HCT116 (cell line): ENCODE results near the gene CYP46A1. TPM values are rescaled to one million over a fixed set of nuclear protein-coding genes. Genes with fewer than 3 reads are reported as not detected.

Experiments
- ATAC-seq: fragments of 200-7000 bp; cut with Tn5 transposase; 2 replicates; pipeline ENCODE4 v1.9.1; 2020; ENCODE audit warnings: mild to moderate bottlenecking, moderate library complexity
- BruUV-seq: library from RNA; stranded (reverse); fragments of 400-500 nt; replicated peaks from 2 replicates; lab custom pipeline; 2021; lab: Mats Ljungman, UMichigan
- CTCF ChIA-PET: fragments of 300-600 bp; sonication (Branson Sonifier 250); formaldehyde crosslinking; loops from one replicate; lab custom pipeline; 2021; ENCODE audit warnings: antibody characterized with exemption; lab: Charles Lee
- POLR2A ChIA-PET: fragments of 300-600, 350-600 bp; sonication (Branson Sonifier 250); formaldehyde crosslinking; loops from one replicate; lab custom pipeline; 2021; ENCODE audit warnings: antibody characterized with exemption; lab: Charles Lee
- RAD21 ChIA-PET, 2 experiments: fragments of 300-600 bp; sonication (Branson Sonifier 250); formaldehyde crosslinking; loops; one replicate each; lab custom pipeline; 2023; ENCODE audit warnings: low total read pairs in 2 of 2; ENCODE audit not compliant: uncharacterized antibody in 2 of 2, unreplicated experiment in 2 of 2, low non-redundant PET in 1 of 2; lab: Charles Lee
- DNase-seq: peaks from one replicate; pipeline ENCODE4 v3.0.0-alpha.2; 2010; ENCODE audit warnings: low read depth, low spot score
- H2AFZ ChIP-seq: fragments of 200-600 bp; shearing (Covaris generic), sonication (generic); 2 replicates; pipeline ENCODE4 v1.6.1; 2017; ENCODE audit warnings: low read depth, mixed run types, mixed read lengths, antibody characterized with exemption, low read length; ENCODE audit not compliant: poor library complexity, severe bottlenecking
- H3K27ac ChIP-seq: 2 replicates; pipeline ENCODE4 v1.5.1; 2012; ENCODE audit warnings: low read depth, low read length
- H3K27me3 ChIP-seq: fragments of 200-600 bp; sonication (generic); 2 replicates; pipeline ENCODE4 v1.6.1; 2016; ENCODE audit warnings: mixed run types, low read length, mixed read lengths; ENCODE audit not compliant: insufficient read depth
- H3K36me3 ChIP-seq, 2 experiments: fragments of 200-500 bp in 1 of 2; fragments of 200-600 bp in 1 of 2; sonication (Bioruptor generic) in 1 of 2; sonication (generic) in 1 of 2; 2 replicates each; pipeline versions ENCODE4 v1.5.1 to v1.6.1; 2014 to 2016; ENCODE audit warnings: low read length in 2 of 2, inconsistent platforms in 1 of 2, mixed read lengths in 1 of 2, mixed run types in 1 of 2; ENCODE audit not compliant: insufficient read depth in 2 of 2, control insufficient read depth in 1 of 2
- H3K4me1 ChIP-seq, 2 experiments: fragments of 200-600 bp in 1 of 2; sonication (generic) in 1 of 2; 2 replicates each; pipeline versions ENCODE4 v1.5.1 to v1.6.1; 2012 to 2017; ENCODE audit warnings: low read length in 2 of 2, inconsistent platforms in 1 of 2, mild to moderate bottlenecking in 1 of 2, mixed read lengths in 1 of 2, mixed run types in 1 of 2, moderate library complexity in 1 of 2; ENCODE audit not compliant: insufficient read depth in 2 of 2, control insufficient read depth in 1 of 2
- H3K4me2 ChIP-seq: fragments of 200-600 bp; sonication (generic); 2 replicates; pipeline ENCODE4 v1.6.1; 2017; ENCODE audit warnings: mixed run types, low read length, mixed read lengths
- H3K4me3 ChIP-seq, 2 experiments: fragments of 200-600 bp in 1 of 2; sonication (generic) in 1 of 2; replicated peaks in 1 of 2; 2 replicates each; pipeline ENCODE4 v1.5.1; 2011 to 2016; ENCODE audit warnings: low read length in 2 of 2, control low read depth in 1 of 2, low read depth in 1 of 2, mild to moderate bottlenecking in 1 of 2, mixed read lengths in 1 of 2, mixed run types in 1 of 2
- H3K79me2 ChIP-seq: fragments of 200-600 bp; sonication (generic); 2 replicates; pipeline ENCODE4 v1.6.1; 2017; ENCODE audit warnings: mild to moderate bottlenecking, mixed run types, low read length, moderate library complexity, mixed read lengths; ENCODE audit not compliant: insufficient read depth
- H3K9ac ChIP-seq: fragments of 200-600 bp; sonication (generic); 2 replicates; pipeline ENCODE4 v1.6.1; 2016; ENCODE audit warnings: low read length, mixed read lengths
- H3K9me2 ChIP-seq: fragments of 200-600 bp; sonication (generic), shearing (Covaris generic); 2 replicates; pipeline ENCODE4 v1.6.1; 2017; ENCODE audit warnings: mixed run types, mild to moderate bottlenecking, moderate library complexity; ENCODE audit not compliant: insufficient read depth
- H3K9me3 ChIP-seq, 2 experiments: fragments of 200-500 bp in 1 of 2; fragments of 200-600 bp in 1 of 2; sonication (Bioruptor generic) in 1 of 2; sonication (generic) in 1 of 2; 2 replicates each; pipeline ENCODE4 v1.6.1; 2014 to 2017; ENCODE audit warnings: low read length in 2 of 2, mixed read lengths in 2 of 2, inconsistent platforms in 1 of 2, low read depth in 1 of 2, mild to moderate bottlenecking in 1 of 2, mixed run types in 1 of 2, moderate library complexity in 1 of 2; ENCODE audit not compliant: control insufficient read depth in 1 of 2, insufficient read depth in 1 of 2
- H4K20me1 ChIP-seq: fragments of 200-600 bp; sonication (generic), shearing (Covaris generic); 2 replicates; pipeline ENCODE4 v1.6.1; 2017; ENCODE audit warnings: mixed run types, mild to moderate bottlenecking, moderate library complexity; ENCODE audit not compliant: insufficient read depth
- CEBPB ChIP-seq: IDR thresholded peaks from 2 replicates; pipeline ENCODE4 v1.6.1; 2012; ENCODE audit warnings: low read depth
- EZH2phosphoT487 ChIP-seq: fragments of 200-600 bp; IDR thresholded peaks from 2 replicates; pipeline ENCODE4 v1.6.1; 2018; ENCODE audit warnings: antibody characterized with exemption, borderline replicate concordance
- FOSL1 ChIP-seq: IDR thresholded peaks from 2 replicates; pipeline ENCODE4 v1.6.1; 2012; ENCODE audit warnings: low read depth
- SRF ChIP-seq: IDR thresholded peaks from 2 replicates; pipeline ENCODE4 v1.6.1; 2012; ENCODE audit warnings: low read depth
- ZBTB33 ChIP-seq: IDR thresholded peaks from 2 replicates; pipeline ENCODE4 v1.6.1; 2011; ENCODE audit warnings: mild to moderate bottlenecking, low read length, moderate library complexity; ENCODE audit not compliant: insufficient replicate concordance; ENCODE audit errors: extremely low read depth
- intact Hi-C: fragments of 100-400 bp; cut with micrococcal nuclease; formaldehyde crosslinking; loops from 2 replicates; pipeline ENCODE4 v1.10.0; 2022
- total RNA-seq: library from RNA; stranded (reverse); gene quantifications from one replicate; pipeline ENCODE4 v1.2.1, GENCODE V29; 2021; ENCODE audit not compliant: unreplicated experiment

Gene CYP46A1
- total RNA-seq, 1 experiment from 2014 or later, result 0.76 TPM

- Histone ChIP-seq H4K20me1 (no peaks in the 10 kb centered on the region), H3K79me2 (no peaks in the 10 kb centered on the region), H3K4me2 (no peak overlapping the region), H3K9ac (no peak overlapping the region), H3K36me3 (no peaks in the 10 kb centered on the region), H3K27me3 (no peaks in the 10 kb centered on the region), H3K9me2 (no peaks in the 10 kb centered on the region), H3K27ac (no peak overlapping the region), H3K4me1 (peaks cover 0 to 2% of the 10 kb centered on the region in 2 experiments; a peak in 1 of 4 replicates), H3K9me3 (no peaks in the 10 kb centered on the region), H2AFZ (no peak overlapping the region), H3K4me3 (no peak overlapping the region)
- no peak for ATAC-seq
- CTCF ChIA-PET, result no interaction called here
- BruUV-seq, result no TSS peak
- TF ChIP-seq SRF (no peak), ZBTB33 (no peak), CEBPB (no peak), EZH2phosphoT487 (no peak), FOSL1 (no peak)
- DNase-seq, result no peak
- RAD21 ChIA-PET, result no interaction called here
- POLR2A ChIA-PET, result no interaction called here
- intact Hi-C loops, result no loop called here
These were observed 12.6 kb upstream of the CYP46A1 start for GRCh38 chr14:99671235-99672224.
